ENCODE results near the gene PLEKHD1.

GRCh38 chr14:69537900-69538299 is 53.4 kb downstream of the PLEKHD1 start:
- TF ChIP-seq CTCF (IDR thresholded peaks at IDR 0.05) (no peak), POLR2A (IDR thresholded peaks at IDR 0.05) (no peak)

Measured in transverse colon (tissue), 3 donors.